Activated CD4-positive, alpha-beta T cell treated with anti-CD3 and anti-CD28 coated beads for 1 hour (primary cell): ENCODE measurements around the gene MICU1.
"Not testable (repeated sequence)": the region's sequence is repeated elsewhere in the genome, so short reads cannot be mapped to it uniquely, and the experiment has no call there.

Source experiments
- DNase-seq: peaks from one replicate; pipeline ENCODE4 v3.0.0-alpha.2; 2020

The MICU1 gene

DNA sequence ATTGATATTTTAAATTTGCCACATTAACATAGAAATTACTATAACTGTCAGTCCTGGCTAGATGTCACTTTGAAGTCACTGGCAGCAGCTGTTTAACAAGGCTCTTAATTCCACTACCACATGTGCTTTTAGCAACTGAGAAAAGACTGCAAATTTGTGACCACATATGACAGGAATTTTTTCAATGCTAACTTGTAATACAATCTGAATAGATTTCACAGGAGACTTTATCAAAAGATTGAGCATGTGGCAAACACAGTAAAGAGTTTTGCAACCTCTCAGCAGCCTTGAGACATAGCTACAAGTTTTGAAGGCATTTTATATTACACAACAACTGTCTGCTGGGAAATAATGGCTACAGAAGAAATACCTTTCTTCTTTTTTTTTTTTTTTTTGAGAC, 73.0 kb downstream of the MICU1 start:
- no peak for DNase-seq

DNA sequence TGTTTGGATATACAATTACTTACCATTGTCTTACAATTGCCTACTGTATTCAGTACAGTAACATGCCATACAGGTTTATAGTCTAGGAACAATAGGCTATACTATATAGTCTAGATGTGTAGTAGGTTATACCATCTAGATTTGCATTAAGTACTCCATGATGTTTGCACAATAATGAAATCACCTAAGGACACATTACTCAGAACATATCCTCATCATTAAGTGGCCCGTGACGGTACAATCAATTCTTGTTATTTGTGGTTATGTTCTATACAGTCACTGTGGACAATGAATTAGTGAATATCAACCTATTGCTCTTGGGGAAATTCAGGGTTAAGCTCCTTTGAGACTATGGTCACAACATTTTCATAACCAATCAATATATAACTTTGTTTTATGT, 75.6 kb downstream of the MICU1 start:
- no peak for DNase-seq

DNA sequence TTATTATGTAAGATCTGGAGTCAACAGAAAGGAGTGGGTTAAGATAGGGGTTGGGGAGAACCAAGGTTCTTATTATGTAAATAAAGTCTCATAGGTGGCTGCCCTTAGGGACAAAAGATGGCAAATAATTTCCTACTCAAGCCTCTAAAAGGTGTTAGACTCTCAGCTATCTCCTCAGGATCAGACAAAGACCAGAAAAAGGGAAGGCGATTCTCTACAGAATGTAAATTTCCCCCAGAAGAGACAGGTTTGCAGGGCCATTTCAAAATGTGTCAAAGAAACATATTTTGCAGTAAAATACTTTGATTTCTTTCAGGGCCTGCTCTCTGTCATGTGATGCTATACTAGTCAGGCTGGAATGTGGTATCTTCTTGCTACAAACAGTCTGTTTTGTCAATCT, 80.3 kb downstream of the MICU1 start:
- DNase-seq: no peak

DNA sequence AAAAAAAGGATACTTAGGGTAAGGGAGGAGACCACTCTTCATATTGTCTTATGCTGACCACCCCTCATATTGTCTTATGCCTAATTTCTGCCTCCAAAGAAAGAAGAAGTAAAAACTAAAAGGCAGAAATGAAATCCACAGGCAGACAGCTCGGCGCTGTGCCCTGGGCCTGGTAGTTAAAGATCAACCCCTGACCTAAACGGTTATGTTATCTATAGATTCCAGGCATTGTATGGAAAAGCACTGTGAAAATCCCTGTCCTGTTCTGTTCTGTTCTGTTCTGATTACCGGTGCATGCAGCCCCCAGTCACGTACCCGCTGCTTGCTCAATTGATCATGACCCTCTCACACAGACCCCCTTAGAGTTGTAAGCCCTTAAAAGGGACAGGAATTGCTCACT, 82.0 kb downstream of the MICU1 start:
- not testable (repeated sequence) for DNase-seq

DNA sequence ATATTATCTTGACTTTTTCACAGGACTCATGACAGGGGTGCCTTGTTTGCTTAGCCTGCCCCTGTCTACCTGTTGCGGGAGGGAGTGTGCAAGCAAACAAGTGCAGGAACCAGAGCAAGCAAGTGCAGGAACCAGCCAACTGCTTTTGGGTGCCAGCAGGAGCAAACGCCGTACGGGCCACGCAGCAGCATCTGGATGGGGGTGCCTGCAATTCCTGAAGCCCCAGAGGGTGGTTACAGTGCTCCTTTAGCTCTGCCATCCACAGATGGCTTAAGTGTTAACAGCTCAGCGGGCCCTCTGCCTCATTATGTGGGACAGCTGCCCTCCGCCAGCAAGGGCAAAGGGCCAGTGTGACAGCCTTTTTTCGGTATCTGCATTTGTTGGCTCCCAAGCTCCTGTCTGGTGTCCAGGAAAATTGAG, 83.5 kb downstream of the MICU1 start:
- no peak for DNase-seq

DNA sequence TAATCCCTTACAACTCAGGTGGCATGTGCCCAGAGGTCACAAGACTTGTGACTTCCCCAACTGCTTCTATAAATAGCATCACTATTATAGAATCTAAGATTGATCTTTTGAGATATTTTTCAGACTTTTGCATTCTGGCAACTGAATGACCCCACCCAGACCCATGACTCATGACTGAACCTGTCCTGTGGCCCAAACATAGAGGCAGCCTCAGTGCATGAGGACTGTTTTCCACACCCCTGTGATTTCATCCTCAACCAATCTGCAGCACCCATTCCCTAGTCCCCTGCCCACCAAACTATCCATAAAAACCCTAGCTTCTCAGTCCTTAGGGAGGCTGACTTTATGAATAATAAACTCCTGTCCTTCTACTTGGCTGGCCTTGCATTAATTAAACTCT, 84.5 kb downstream of the MICU1 start:
- no peak for DNase-seq

DNA sequence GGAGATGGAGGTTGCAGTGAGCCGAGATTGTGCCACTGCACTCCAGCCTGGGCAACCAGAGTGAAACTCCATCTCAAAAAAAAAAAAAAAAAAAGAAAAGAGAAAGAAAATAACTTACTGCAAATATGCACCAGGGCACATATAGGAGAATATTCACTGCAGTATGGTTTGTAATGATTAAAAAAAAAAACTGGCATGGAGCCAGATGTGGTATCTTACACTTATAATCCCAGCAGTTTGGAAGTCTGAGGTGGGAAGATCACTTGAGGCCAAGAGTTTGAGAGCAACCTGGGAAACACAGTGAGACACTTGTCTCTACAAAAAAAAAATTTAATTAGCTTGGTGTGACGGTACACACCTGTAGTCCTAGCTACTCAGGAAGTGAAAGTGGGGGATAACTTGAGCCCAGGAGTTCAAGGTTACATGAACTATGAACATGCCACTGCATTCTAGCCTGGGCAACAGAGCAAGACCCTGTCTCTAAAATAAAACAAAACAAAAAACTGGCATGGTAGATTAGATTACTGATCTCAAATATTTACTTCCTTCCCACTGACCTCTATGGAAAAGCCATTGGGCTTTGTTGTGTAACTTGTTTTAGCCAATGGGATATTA, 85.6 kb downstream of the MICU1 start:
- no peak for DNase-seq

DNA sequence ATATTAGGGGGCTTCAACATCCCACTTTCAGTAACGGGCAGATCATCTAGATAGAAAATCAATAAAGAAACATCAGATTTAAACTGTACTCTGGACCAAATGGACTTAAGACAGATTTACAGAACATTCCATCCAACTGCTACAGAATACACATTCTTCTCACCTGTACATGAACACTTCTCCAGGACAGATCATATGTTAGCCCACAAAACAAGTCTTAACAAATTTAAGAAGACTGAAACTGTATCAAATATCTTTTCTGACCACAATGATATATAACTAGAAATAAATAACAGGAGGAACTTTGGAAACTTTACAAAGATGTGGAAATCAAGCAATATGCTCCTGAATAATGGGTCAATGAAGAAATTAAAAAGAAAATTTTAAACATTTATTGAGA, 86.7 kb downstream of the MICU1 start:
- no peak for DNase-seq

DNA sequence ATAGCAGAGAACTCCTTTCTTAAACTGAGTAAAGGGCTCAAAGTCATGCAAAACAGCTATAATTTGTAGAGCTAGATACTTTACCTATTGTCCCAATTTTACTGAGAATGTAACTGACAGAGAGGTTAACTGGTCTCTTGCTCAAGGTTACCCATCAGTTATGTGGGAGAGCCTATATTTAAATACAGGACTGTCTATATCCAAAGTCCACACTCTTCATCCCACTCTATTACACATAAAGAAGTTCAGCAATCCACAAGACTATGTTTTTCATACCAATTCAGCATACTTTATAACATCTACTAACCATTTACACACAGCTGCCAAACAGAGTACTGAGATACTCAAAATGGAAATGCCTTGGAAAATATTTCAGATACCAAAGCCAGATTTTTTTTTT, 100.2 kb downstream of the MICU1 start:
- no peak for DNase-seq

DNA sequence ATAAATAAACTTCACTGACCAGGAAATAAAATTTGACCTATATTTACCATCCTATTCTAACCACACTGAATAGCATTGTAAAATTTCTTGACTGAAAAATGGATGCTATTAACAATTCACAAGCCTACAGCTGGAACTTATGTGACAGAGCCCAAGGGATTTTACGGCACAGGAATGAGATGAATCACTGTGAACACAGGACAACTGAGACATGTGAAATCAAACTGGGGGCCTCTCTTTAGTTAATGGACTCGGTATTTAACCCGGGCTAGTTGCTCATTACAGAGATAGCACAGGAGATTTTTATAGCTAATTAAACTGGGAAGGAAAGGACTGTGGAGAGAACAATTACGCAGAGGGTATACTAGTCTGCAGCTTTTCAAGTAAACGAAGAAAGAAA, 100.6 kb downstream of the MICU1 start:
- no peak for DNase-seq

DNA sequence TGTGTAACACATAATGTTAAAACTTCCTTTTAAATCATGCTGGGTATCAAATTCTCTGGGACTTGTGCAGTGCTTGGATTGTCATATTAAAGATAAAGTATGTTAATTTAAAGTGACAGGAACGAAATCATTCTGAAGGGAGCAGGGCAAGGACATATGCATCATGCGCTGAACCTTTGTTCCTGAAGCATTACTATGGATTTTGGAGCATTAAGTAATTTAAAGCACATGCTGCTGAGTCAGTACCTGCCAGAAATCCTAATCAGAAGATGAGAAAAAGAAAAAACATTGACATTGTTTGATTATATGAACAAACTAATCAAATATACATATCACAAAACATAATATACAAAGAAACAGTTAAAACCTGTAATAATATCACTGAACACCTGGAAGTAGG, 101.4 kb downstream of the MICU1 start:
- DNase-seq: no peak

DNA sequence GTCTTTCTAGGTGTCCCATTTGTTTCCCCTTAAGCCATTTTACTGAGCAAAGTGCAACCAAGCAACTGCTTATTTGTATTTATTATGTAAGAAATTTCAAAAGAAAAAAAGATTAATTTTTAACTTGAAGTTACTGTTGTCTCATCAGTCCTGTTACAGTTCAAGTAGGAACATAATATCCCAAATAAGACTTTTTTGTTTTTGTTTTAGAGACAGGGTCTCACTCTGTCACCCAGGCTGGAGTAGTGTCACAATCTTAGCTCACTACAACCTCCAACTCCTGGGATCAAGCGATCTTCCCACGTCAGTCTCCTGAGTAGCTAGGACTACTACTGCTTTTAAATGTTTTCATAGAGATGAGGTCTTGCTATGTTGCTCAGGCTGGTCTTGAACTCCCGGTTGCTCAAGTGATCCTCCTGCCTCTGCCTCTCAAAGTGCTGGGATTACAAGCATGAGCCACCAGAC, 101.9 kb downstream of the MICU1 start:
- DNase-seq: no peak

DNA sequence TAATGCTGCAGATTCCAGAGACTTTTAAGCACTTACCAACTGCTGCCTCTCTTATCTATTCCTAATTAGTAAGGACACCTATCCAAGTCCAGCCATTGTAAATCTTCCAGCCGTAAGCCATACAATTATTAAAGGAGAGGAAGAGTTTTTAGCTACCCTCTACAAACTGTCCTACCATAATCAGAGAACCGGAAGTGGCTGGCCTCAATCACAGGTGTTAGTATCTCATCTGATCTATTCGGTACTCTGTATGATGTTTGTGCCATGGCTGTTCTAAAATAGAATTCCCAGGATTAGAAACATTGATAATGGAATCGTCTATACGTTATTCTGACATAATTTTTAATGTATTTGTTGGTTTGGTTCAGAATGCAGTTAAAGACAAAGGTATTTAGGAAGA, 102.8 kb downstream of the MICU1 start:
- no peak for DNase-seq

DNA sequence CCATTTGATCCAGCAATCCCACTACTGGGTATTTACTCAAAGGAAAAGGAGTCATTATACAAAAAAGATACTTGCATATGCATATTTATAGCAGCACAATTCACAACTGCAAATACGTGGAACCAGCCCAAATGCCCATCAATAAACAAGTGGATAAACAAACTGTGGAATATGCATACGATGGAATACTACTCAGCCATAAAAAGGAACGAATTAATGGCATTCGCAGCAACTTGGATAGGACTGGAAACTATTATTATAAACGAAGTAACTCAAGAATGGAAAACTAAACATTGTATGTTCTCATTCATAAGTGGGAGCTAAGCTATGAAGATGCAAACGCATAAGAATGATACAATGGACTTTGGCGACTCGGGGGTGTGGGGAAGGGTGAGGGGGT, 108.6 kb downstream of the MICU1 start:
- DNase-seq: no peak

DNA sequence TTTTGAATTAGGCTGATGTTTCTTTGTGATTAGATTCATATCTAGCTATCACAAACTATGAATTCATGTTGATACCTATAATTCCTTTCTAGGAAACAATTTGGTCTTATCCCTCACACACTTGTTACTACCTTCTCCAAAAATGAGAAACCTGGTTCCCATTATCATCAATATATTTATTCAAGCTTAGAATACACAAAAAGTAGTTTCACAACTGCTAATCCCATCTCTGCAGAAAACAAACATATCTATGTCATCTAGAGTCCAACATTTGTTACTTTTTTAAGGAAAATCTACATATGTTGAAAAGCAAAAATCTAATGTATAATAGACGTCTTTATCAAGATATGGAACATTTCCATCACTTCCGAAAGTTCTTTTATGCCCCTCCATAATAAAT, 110.4 kb downstream of the MICU1 start:
- no peak for DNase-seq

DNA sequence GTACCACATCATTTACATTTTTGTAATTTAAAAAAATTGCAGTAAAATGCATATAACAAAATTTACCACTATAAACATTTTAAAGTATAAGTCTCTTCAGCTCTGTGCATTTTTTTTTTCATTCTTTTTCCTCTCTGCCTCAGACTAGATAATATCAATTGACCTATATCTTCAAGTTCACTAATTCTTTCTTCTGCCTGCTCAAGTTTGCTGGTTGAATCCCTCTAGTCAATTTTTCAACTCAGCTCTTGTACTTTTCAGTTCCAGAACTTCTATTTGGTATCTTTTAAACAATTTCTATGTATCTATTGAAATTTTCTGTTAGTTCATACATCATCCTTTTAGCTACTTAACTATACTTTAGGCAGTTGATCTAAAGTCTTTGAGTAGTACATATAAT, 112.0 kb downstream of the MICU1 start:
- DNase-seq: no peak

DNA sequence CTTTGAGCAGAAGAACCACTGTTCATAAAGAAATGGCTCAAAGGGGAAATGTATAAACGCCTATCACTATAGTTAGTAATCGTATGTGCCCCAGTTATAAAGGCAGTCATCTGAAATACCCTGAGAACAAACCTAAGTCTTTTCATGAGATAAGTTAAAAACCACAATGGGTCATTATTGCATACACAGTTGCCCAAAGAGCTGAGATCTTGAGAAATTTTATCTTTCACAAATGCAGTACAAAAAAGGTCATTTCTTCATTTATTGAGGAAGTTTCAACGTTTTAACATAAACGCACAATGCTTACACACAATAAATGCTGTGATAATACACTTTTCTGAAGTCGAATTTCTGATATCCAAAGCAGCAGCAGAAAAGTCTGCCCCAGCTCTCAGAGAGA, 114.4 kb downstream of the MICU1 start:
- no peak for DNase-seq

DNA sequence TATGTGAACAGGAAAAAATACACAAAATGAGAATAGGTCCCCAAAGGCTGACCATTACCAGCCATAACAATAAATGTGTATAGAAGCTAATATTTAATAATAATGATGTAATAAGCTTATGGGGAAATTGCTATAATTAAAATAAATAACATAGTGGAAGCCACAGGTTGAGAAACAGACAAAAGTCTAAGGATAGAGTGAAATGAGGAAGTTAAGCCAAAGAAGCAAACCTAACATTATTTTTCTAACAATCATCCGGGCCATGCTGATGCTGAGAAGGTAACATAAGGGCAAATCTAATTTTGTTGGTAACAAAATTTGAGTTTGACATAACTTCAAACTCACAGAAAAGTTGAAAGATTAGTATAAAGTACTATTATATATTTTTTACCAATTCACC, 115.9 kb downstream of the MICU1 start:
- no peak for DNase-seq

DNA sequence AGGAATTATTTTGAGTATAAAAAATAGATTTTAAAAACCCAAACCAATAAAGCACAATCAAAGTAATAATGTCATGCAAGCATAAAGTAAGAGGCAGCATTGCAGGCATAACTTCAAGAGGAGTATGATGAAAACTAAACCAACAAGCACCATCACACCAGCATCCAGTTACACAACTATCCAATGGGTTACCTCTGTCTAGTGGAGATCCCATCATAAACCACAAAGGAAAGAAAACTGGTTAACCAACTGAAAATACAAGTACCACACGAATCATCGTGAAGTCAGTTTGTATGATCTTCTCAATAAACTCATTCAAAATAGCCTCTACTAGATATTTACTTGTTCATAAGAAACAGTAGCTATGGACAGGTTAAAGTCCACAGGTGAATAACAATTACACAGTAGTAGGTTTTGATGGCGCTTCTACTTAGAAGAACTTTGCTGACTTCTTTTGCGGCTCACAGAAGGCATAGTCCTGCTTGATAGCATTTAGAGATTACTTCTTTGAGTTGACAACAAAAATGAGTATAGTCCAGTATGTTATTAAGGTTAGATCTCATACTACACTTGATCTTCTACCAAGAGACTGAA, 116.6 kb downstream of the MICU1 start:
- DNase-seq: no peak

DNA sequence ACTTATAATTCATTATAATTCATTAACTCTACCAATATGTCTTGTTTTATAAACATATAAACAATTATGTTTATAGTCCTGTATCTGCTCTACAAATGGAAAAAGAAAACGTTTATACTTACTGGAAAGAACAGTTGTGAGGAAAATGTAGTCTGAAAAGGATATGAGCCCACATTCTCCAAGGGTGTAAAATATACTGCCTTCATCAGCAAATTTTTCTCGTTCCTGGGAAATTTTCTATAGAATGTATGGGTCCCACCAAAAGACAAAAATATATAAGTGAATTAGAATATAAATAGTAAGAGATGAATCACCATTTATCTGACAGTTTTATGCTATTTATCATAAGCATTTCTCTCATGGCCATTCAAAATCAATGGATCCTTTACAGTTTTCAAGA, 117.8 kb downstream of the MICU1 start:
- no peak for DNase-seq

DNA sequence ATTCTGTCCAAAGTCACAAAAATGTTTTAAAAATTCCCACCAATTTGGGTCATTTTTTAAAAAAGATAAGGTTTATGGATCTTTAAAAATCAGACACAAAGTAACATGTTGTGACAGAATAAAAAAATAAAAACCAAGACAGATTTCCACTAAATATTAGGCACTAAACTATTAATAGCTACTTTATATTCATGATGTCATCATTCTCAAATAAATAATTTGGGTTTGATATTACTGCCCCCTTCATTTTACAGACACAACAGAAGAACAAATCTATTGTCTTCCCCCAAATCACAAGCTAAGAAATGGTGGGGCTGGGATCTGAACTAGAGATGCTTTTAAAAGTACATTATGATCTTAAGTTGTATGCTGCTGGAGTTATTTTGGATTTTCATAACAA, 119.4 kb downstream of the MICU1 start:
- DNase-seq: no peak

DNA sequence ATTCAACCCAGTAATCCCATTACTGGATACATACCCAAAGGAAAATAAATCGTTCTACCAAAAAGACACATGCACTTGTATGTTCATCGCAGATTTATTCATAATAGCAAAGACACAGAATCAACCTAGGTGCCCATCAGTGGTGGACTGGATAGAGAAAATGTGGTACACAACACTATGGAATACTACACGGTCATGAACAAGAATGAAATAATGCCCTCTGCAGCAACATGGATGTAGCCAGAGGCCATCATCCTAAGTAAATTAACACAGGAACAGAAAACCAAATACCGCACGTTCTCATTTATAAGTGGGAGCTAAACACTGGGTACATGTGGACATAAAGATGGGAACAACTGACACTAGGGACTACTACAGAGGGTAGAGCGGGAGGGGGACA, 120.4 kb downstream of the MICU1 start:
- no peak for DNase-seq

DNA sequence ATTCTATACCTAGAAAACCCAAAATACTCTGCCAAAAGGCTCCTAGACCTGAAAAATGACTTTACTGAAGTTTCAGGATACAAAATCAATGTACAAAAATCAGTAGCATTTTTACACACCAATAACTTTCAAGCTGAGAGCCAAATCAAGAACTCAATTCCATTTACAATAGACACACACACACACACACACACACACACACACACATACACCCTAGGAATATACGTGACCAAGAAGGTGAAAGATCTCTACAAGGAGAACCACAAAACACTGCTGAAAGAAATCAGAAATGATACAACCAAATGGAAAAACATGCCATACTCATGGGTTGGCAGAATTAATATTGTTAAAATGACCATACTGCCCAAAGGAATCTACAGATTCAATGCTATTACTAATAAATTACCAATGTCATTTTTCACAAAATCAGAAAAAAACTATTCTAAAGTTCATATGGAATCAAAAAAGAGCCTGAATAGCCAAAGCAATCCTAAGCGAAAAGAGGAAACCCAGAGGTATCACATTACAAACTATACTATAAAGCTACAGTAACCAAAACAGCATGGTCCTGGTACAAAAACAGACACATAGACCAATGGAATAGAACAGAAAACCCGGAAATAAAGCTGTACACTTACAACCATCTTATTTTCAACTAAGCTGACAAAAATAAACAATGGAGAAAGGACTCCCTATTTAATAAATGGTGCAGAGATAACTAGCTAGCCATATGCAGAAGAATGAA, 122.0 kb downstream of the MICU1 start:
- DNase-seq: no peak

DNA sequence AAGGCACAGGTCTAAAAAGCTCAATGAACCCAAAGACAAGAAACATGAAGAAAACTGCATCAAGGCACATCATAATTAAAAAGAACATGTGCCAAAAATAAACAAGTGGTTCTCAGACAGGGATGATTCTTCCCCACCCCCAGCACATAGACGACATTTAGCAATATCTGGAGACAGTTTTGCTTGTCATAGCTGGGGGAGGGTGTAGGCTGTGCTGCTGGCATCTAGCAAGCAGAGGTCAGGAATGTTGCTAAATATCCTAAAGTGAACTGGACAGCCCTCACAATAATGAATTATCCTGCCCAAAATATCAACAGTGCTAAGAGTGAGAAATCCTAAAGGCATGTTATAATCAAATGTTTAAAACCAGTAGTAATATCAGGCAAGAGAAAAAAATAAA, 122.6 kb downstream of the MICU1 start:
- no peak for DNase-seq

DNA sequence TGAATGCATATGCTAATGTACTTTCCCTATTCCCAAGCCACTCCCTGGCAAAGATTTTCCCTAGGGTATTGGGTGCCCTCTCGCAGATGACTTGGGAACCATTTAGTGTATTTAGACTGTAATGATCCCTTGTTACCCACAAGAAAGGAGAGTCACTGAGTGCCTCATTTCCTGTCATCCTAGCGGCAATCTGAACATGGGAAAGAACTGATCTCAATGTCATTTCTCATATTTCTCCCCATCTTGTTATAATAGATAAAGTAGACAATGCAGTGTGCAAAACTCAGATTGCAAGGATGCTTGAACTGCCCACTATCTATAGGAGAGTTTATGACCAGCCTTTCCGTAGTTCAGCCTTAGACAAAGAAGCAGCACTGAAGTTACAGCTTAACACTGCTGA, 123.3 kb downstream of the MICU1 start:
- DNase-seq: no peak
